MV-4-11 (cell line): Measurements from ENCODE around the gene PAM.
"Not testable (repeated sequence)": the region's sequence is repeated elsewhere in the genome, so short reads cannot be mapped to it uniquely, and the experiment has no call there.

Source experiments
- DNase-seq: peaks from one replicate; lab custom pipeline; 2025; lab: John Stamatoyannopoulos, UW

Gene PAM

GRCh38 chr5:102751903-102752376 is 3.2 kb upstream of the PAM start:
- not testable (repeated sequence) for DNase-seq

DNA sequence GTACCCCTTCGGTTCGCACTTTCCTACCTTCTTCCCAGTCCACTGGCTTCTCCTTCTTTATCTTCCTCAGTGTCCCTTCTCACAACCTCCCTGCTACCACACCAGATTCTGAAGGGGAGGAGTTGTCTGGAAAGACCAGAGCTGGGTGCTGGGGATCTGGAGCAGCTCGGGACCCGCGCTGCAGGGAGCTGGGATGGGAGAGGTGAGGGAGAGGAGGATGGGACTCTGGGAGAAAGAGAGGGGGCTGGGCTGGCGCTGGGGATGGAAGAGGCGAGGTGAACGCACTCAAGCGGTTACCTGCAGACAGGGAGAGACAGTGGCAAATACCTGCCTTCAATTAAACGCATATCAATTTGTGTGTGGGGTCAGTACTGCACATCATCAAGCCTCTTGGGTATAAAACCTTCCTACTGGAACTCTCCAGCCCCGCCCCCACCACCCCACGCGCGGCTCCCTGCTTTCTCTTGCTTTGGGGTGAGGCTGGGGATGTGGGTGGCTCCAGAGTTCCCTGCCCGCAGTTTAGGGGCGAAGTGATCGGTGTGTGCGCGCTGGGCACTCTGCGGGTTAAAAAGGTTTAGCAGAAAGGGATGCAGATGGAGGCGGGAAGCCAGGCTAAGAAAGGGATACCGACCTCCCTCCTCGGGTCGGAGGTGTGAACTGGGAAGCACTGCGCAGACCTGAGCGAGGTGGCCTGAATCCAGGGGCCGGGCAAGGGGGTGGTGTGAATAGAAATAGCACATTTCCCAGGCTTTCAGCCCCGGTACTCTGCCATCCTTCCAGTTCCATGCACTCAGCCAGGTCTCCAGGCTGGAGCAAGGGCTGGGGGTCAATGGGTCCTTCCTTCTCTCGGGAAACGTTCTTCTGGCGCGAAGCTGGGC is 977 bp upstream of the PAM start:
- DNase-seq: no peak

DNA sequence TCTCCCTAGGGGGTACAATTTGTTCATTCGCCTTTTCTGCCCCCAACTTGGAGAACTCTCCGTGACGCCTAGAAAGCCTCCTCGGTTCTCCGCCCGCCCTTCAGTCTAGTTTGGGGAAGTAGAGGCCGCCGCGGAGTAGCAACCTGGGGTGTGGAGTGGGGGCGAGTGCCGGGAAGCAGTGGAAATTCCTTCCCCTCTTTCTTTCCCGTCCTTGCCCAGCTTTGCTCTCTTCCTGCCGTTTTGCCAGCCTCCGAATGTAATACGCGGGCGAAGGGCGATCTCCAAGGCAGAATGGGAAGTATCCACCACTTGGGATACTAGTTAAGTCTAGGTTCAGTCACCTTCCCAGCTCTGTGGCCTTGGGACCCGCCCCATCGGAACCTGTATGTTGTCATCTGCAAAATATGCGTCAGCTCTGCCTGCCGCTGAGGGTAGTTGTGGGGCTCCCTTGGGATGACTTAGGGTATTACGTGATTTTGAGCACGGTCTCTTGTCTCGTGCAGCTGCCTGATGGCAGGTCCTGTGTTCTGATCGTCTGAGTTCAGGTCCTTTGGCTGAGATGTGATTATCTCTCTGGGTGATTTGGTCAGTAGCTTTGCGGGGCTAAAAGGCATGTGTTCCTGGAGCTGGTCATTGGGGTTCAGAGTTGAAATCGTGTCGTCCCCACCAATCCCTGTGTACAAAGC is 724 bp downstream of the PAM start:
- DNase-seq: peak; percentile 49

GRCh38 chr5:102758576-102758975 is 3.5 kb downstream of the PAM start:
- no peak for DNase-seq

- no peak for DNase-seq
Measured at GRCh38 chr5:102759289-102759688, 4.2 kb downstream of the PAM start.

DNA sequence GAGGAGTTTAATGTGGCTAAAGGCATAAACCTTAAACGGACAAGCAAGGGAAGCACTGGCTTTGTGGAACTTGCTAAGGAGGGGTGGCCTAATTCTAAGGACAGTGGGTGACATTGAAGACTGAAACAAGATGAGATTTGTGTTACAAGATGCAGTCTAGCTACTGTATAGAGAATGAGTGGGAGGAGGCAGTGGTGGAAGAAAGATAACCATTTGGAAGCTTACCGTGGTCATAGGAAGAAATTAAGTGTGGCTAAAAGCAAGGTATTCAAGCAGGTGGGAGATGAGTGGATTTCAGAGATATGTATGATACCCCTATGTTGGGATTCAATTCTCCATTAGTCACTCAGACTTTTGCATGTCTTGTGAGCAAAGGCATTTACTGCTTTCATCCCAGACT is 4.6 kb downstream of the PAM start:
- DNase-seq: no peak

DNA sequence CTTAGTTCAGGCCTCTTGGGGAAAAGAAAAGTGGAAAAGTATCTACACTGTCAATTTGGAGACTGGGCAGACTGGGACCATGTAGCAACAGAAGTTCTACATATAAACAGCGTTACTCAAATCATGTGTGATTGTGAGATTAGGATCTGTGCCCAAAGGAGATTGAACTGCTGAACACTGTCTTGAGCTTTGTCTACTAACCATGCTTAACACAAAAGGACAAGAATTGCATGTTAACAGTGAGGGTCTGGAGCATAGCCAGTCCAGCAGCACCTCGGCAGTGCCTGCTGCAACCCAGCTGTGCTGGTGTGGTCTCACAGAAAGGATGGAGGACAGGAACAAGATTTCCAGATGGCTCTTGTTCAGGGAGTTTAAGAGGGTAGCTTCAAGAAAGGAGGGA is 5.7 kb downstream of the PAM start:
- DNase-seq: no peak

DNA sequence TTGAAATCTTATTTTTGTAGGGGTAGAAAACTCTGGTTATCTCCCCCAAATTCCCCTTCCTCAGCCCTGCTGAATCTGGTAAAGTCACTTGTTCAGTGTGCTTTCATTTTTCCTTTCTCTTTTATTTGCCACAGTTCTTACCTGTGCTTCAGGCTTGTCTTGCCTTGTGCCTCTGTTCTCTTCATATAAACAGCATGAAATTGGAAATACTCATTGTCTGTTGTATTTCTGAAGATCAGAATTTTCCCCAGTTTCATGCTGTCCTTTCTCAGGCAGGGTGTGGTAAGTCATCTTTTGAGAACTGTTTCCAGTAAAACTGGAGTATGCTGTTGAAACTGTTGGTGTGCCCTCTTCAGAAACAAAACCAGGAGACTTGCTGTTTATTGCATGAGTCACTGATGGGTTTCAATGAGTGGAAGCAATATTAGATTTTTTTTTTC is 7.0 kb downstream of the PAM start:
- DNase-seq: no peak

DNA sequence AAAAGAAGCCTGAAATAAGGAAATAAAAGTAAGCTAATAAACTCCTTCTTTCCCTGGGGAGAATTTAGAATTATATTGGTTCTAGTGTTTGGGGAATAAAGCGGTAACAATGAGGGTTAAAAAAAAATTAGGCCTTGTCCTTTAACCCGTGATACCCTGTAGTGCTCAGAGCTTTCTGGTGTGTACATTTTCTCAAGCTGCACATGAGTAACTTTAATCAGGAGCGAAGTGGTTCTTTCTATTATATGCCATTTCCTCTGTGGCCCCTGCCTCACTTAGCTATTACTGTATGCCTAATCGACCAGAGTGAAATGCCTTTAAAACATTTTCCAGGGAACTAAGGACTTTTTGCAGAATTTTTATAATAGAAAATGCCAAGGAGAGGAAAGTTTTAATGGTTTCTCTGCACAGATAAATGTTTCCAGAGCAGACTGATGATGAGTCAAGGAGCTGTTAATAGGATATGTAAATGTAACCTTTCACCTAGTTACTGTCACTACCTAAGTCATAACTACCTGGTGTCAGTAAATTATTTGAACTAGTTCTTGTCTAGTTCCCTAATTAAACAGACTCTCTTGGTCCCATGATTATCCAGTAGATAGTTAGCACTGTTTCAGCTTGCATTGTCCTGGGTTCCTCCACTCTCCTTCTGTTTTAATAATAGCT is 7.6 kb downstream of the PAM start:
- no peak for DNase-seq

DNA sequence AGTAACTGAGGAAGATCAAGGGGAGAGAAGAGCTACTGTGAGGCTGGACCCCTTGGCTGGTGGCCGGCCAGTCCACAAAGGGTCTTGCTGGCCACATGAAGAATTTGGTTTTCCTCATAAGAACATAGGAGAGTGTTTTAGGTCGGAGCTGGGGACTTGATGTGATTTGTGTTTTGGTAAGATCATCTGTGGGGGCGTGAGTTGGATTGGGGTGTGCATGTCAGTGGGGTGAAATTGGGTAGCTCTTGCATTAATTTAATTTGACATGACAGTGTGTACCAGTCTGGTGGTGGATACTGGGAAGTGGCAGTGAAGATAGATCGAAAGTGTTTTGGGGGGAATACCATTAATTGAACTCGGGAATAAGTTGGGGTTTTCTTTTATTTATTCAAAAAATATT is 8.6 kb downstream of the PAM start:
- DNase-seq: no peak

GRCh38 chr5:102764381-102765004 is 9.4 kb downstream of the PAM start:
- no peak for DNase-seq

DNA sequence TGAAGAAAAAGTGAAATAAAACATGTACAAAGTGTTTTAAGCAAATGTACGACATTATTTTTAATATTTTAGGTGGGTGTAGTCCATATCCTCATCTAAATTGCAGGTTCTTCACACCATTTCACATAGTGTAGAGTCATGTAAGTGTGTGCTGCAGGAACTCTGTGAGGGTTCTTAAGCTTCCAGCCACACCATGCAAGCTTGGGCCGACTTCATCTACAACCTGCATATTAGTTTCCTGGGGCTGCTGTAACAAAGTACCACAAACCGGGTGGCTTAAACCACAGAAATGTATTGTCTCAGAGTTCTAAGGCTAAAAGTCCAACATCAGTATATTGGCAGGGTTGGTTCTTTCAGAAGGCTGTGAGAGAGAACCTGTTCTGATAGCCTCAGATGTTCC is 10.2 kb downstream of the PAM start:
- no peak for DNase-seq

DNA sequence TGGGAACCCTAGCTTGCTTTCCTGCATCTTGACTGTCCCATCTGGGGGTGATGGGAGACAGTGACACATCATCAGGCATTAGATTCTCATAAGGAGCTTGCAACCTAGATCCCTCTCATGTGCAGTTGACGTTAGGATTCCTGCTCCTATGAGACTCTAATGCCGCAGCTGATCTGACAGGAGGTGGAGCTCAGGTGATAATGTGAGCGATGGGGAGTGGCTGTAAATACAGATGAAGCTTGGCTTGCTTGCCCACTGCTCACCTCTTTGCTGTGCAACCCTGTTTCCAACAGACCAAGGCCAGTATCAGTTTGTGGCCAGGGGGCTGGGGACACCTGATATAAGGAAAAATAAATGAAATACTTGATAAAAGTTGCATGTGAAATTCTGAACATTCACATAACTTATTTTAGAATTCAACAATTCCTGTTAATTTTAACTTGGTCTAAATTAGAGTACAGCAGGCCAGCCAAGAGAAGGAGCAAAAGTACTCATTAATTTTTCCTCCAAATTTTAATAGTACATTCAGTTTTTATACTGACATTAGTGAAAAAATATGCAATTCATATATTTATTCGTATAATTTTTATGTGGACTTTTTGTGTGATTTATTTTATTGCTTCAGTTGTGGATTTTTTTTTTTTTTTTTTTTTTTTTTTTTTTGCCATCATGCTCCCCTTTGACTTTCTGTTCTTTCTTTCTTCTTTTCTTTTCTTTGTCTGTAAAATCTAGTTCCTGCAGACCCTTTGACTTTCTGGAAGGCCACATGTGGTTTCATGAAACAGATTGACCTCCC is 11.4 kb downstream of the PAM start:
- DNase-seq: no peak

GRCh38 chr5:102767862-102768261 is 12.8 kb downstream of the PAM start:
- no peak for DNase-seq

GRCh38 chr5:102770803-102771202 is 15.7 kb downstream of the PAM start:
- DNase-seq: no peak

- no peak for DNase-seq
Measured at GRCh38 chr5:102771435-102771834, 16.3 kb downstream of the PAM start.

DNA sequence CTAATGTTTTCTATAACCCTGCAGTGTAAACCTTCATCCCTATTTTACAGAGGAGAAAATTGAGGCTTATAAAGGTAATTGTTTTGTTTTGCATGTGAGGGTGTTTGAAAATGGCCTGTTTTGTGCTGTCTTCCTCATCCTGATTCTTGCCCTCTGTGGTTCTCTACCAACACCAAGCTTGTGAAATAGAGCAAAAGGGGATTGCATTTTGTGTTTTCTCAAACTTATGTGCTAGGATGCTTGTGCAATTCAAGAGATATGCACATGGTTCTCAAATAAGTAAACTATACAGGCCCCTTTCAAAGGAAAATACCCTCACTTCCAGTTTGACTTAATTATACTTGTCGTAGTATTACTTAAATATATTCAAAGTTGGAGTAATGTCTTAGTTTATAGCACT is 17.2 kb downstream of the PAM start:
- DNase-seq: peak; percentile 66

GRCh38 chr5:102773133-102773532 is 18.0 kb downstream of the PAM start:
- no peak for DNase-seq

DNA sequence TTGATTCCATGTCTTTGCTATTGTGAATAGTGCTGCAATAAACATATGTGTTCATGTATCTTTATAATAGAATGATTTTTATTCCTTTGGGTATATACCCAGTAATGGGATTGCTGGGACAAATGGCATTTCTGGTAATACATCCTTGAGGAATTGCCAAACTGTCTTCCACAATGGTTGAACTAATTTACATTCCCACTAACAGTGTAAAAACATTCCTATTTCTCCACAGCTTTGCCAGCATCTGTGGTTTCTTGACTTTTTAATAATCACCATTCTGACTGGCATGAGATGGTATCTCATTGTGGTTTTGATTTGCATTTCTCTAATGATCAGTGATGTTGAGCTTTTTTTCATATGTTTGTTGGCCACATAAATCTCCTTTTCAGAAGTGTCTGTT is 20.7 kb downstream of the PAM start:
- DNase-seq: not testable (repeated sequence)

GRCh38 chr5:102777099-102777498 is 22.0 kb downstream of the PAM start:
- DNase-seq: peak; percentile 21

DNA sequence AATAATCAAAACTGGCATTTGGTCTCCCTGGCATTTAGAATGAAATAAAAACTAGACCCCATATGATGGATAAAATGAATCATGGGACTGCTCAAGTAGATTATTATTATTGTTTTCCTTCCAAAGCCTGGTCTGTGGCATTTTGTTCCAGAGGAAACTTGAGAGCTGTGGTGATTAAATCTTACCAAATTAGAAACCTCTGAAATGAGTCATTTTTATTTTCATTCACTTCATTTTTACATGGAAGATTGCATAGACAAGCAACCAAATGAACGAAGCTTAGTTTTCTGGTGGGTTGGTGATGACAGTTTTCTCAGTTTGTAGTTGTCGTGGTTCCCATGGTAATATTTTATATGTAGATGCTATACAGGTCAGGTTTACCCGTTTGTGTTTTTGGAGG is 23.4 kb downstream of the PAM start:
- no peak for DNase-seq
